Purkinje cell (primary cell): ENCODE measurements around the gene PACC1. TPM values are rescaled to one million over a fixed set of nuclear protein-coding genes. Genes with fewer than 3 reads are reported as not detected.

ENCODE experiments used
- polyA plus RNA-seq: library from polyadenylated mRNA; unstranded; fragments of >200 nt; fragmentation: Nextera tagmentation; gene quantifications from 2 replicates; pipeline ENCODE4 v1.2.1, GENCODE V29; 2014

PACC1 gene
- polyA plus RNA-seq: 20.5 and 22.4 TPM in 2 replicates

DNA sequence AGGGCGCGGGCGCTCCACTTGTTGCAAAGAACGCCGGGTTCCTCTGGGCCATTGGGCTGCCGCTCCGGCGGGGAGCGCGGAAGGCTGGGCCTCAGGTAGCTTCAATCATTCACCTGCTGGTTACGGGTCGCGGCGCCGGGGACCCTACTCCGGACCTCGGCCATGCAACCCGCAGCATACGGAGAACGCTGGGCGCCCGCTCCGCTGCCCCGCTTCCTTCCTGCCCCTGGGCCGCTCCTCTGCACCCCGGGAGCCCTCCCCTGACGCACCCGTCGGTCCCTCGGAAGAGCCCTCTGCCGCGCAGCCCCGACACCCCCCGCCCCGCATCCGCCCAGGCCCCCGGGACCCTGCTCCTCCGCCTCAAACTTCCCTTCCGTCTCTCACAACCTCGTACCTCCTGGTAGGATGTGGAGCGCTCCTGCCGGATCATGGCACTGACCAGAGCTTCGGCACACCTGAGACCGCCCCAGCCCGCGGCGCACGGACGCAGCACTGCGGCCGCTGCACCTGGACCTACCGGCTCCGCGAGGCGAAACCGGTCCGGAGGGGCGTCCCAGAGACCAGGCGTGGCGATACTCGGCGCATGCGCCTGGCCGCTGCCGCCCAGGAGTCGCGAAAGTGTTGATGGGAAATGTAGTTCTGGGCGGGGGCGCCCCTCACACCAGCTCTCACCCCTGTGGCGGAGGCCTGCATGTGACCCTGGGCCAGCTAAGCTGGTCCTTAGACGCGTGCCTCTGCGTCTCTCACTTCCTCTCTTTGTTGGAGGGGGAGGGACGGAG is at the start of gene PACC1:
Gene PACC1, minus strand, starts transcription at position 559 of the 779 bp plus-strand sequence. Its CDS starts 129 bp downstream, at position 430.

DNA sequence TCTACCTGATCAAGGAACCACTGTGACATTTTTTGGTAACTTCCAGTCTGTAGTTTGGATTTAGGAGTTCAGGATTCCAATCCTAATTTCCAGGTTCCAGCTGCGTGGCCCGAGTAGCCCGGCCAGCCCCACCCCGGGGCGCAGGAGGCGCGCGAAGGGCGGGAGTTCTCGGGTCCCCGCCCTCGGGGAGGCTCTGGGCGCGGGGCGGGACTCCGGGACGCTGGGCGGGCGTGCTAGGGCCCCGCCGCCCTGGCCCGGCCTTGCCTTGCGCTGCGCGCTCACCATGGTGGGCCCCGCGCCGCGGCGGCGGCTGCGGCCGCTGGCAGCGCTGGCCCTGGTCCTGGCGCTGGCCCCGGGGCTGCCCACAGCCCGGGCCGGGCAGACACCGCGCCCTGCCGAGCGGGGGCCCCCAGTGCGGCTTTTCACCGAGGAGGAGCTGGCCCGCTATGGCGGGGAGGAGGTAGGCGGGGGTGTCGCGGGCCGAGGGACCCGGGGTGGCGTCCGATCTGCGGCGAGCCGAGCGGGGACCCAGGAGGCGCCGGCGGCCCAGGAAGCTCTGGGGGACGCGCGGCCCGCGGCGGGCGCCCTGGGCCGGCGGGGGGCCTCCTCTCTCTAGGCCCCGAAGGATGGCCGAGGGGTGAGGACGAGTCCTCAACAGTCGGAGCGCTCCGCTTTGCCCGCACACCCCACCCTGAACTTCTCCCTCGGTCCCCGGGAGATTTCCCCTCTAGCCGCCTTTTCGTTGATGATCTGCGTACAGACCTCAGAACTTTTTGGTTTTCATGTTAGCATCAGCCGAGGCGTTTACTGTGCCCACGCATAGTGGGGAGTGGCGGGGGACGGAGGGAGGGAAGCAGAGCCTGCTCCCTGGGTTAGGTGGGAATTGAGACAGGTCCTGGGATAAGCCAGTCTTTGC is 18.2 kb upstream of the PACC1 start, which contains the start of gene NENF:
Gene NENF, plus strand, starts transcription at position 260 of the 916 bp plus-strand sequence. Its CDS starts 24 bp downstream, at position 284.

Other genes with a start within 250 kb of the PACC1 start
- 41.2 and 47.7 TPM in 2 replicates for gene PPP2R5A, start 129.5 kb downstream of the PACC1 start, polyA plus RNA-seq
- 50.8 and 89.1 TPM in 2 replicates for gene NENF, start 18.0 kb upstream of the PACC1 start, polyA plus RNA-seq
- gene ATF3, start 193.9 kb upstream of the PACC1 start, polyA plus RNA-seq: 1.0 and 1.6 TPM in 2 replicates